SU-DHL-6 (cell line): Measurements from ENCODE around the gene OR5AC2.

Experiments used
- H2AFZ ChIP-seq: fragments of 200-600 bp; sonication (generic); 2 replicates; pipeline ENCODE4 v1.6.1; 2014; ENCODE audit warnings: low read depth, mild to moderate bottlenecking, moderate library complexity, mixed read lengths, antibody characterized with exemption, low read length; ENCODE audit not compliant: severe bottlenecking
- H3F3A ChIP-seq: fragments of 200-600 bp; shearing (Covaris generic); 2 replicates; pipeline ENCODE4 v1.6.0; 2016; ENCODE audit warnings: antibody characterized with exemption, mild to moderate bottlenecking; ENCODE audit not compliant: insufficient read depth
- H3K27ac ChIP-seq: fragments of 200-600 bp; sonication (generic); 2 replicates; pipeline ENCODE4 v1.5.1; 2016; ENCODE audit warnings: low read depth, mild to moderate bottlenecking, low read length, moderate library complexity, mixed read lengths
- H3K27me3 ChIP-seq: fragments of 200-600 bp; sonication (generic), shearing (Covaris generic); 2 replicates; pipeline ENCODE4 v1.6.0; 2014; ENCODE audit warnings: mild to moderate bottlenecking, low read length
- H3K36me3 ChIP-seq: fragments of 200-600 bp; sonication (generic); 2 replicates; pipeline ENCODE4 v1.6.1; 2014; ENCODE audit warnings: mild to moderate bottlenecking, low read length, mixed read lengths
- H3K4me2 ChIP-seq: fragments of 300-600, 200-600 bp; shearing (Covaris generic), sonication (generic); 2 replicates; pipeline ENCODE4 v1.6.0; 2014; ENCODE audit warnings: low read length, low read depth, mild to moderate bottlenecking; ENCODE audit not compliant: poor library complexity, severe bottlenecking
- H3K4me3 ChIP-seq: fragments of 200-600 bp; sonication (generic); 2 replicates; pipeline ENCODE4 v1.5.1; 2014; ENCODE audit warnings: antibody characterized with exemption, low read length, mild to moderate bottlenecking, mixed read lengths; ENCODE audit not compliant: insufficient read depth, poor library complexity, severe bottlenecking
- H3K79me2 ChIP-seq: fragments of 200-600 bp; sonication (generic); 2 replicates; pipeline ENCODE4 v1.6.1; 2014; ENCODE audit warnings: mild to moderate bottlenecking, low read length, moderate library complexity; ENCODE audit not compliant: insufficient read depth
- H3K9ac ChIP-seq: fragments of 200-600 bp; sonication (generic); 2 replicates; pipeline ENCODE4 v1.7.0; 2014; ENCODE audit warnings: mild to moderate bottlenecking, low read length
- H3K9me2 ChIP-seq: fragments of 200-600 bp; sonication (generic); replicated peaks from 2 replicates; pipeline ENCODE4 v1.6.1; 2014; ENCODE audit warnings: low read length; ENCODE audit not compliant: insufficient read depth
- H3K9me3 ChIP-seq: fragments of 200-600 bp; sonication (generic); 2 replicates; pipeline ENCODE4 v1.6.1; 2014; ENCODE audit warnings: low read length, mixed read lengths; ENCODE audit not compliant: insufficient read depth
- H4K20me1 ChIP-seq: fragments of 200-600 bp; sonication (generic); 2 replicates; pipeline ENCODE4 v1.6.1; 2014; ENCODE audit warnings: low read depth, mild to moderate bottlenecking, antibody characterized with exemption, low read length, moderate library complexity, mixed read lengths
- EZH2phosphoT487 ChIP-seq: fragments of 200-600 bp; sonication (generic), shearing (Covaris generic); conservative IDR thresholded peaks from 2 replicates; pipeline ENCODE4 v1.6.1; 2018; ENCODE audit warnings: mild to moderate bottlenecking, antibody characterized with exemption, low read length, moderate library complexity, mixed read lengths
- TF ChIP-seq, protein P1 (sequence below): fragments of 200-600 bp; sonication (generic); IDR thresholded peaks from one replicate; pipeline ENCODE4 v1.5.1; 2017; ENCODE audit warnings: antibody characterized with exemption, mild to moderate bottlenecking, low read length, moderate library complexity; ENCODE audit not compliant: insufficient read depth, poor library complexity, severe bottlenecking

OR5AC2 gene

DNA sequence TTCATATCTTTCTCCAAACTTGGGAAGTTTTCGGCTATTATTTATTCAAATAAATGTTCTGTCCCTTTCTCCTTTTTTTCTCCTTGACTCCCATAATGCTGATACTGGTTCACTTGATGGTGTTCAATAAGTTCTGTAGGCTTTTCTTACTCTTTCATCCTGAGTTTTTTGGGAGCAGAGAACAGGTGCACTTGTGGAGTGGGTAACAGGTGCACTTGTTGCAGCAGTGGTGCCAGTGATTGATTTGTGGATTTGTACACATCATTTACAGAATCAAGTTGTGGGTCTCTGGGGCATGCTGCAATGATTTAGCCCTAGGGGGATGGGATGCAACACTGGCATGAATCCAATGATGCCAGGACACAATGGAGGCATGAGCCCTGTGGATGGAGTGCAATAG lies 28.7 kb downstream of the OR5AC2 start:
- TF ChIP-seq, protein P1, sequence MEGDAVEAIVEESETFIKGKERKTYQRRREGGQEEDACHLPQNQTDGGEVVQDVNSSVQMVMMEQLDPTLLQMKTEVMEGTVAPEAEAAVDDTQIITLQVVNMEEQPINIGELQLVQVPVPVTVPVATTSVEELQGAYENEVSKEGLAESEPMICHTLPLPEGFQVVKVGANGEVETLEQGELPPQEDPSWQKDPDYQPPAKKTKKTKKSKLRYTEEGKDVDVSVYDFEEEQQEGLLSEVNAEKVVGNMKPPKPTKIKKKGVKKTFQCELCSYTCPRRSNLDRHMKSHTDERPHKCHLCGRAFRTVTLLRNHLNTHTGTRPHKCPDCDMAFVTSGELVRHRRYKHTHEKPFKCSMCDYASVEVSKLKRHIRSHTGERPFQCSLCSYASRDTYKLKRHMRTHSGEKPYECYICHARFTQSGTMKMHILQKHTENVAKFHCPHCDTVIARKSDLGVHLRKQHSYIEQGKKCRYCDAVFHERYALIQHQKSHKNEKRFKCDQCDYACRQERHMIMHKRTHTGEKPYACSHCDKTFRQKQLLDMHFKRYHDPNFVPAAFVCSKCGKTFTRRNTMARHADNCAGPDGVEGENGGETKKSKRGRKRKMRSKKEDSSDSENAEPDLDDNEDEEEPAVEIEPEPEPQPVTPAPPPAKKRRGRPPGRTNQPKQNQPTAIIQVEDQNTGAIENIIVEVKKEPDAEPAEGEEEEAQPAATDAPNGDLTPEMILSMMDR: no peak
- TF ChIP-seq EZH2phosphoT487: no peak
- H3K9me3 ChIP-seq: no peaks in the 10 kb centered on the region
- H3K36me3 ChIP-seq: no peaks in the 10 kb centered on the region
- no peak overlapping the region for H3K4me3 ChIP-seq
- H3K79me2 ChIP-seq: no peaks in the 10 kb centered on the region
- H3K4me2 ChIP-seq: no peak overlapping the region
- no peak overlapping the region for H3K27ac ChIP-seq
- H3K27me3 ChIP-seq: no peaks in the 10 kb centered on the region
- no peak overlapping the region for H2AFZ ChIP-seq
- H3K9ac ChIP-seq: no peak overlapping the region
- H3F3A ChIP-seq: no peaks in the 10 kb centered on the region
- H4K20me1 ChIP-seq: no peaks in the 10 kb centered on the region
- no peaks in the 10 kb centered on the region; the same call in 1 of the 2 replicates for H3K9me2 ChIP-seq

DNA sequence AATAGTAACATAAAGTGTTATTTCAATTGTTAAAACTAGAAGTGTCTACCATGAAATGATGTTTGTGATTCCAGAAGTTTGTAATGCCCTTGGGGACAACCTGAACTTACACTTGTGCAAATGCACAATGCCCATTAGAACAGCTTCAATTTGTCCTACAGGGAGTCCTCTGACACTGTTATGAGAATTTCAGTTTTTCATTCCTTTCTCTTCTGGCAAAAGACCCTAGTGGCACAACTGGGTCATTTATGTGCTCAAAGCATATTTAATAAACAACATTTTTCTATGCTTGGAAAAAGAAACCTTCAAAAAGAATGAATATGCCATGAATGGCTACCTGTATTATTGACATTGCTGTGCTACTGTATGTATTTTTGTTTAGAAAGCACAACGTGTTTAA lies 43.4 kb downstream of the OR5AC2 start, which contains the start of gene OR5H1:
OR5H1 (plus strand) TSS at position 301 of the 400 bp plus-strand sequence. CDS start 1,977 bp downstream, outside the sequence.
- H3K9me3 ChIP-seq: no peaks in the 10 kb centered on the region
- H3K79me2 ChIP-seq: no peaks in the 10 kb centered on the region
- H3K4me2 ChIP-seq: no peak within 1 kb of the TSS
- H4K20me1 ChIP-seq: no peaks in the 10 kb centered on the region
- no peak for TF ChIP-seq EZH2phosphoT487
- TF ChIP-seq, protein P1: no peak
- no peaks in the 10 kb centered on the region for H3K27me3 ChIP-seq
- H2AFZ ChIP-seq: no peak within 1 kb of the TSS
- H3K27ac ChIP-seq: no peak within 1 kb of the TSS
- no peak within 1 kb of the TSS for H3K9ac ChIP-seq
- H3K9me2 ChIP-seq: no peaks in the 10 kb centered on the region
- H3K4me3 ChIP-seq: no peak within 1 kb of the TSS
- no peaks in the 10 kb centered on the region for H3F3A ChIP-seq
- H3K36me3 ChIP-seq: no peaks in the 10 kb centered on the region

DNA sequence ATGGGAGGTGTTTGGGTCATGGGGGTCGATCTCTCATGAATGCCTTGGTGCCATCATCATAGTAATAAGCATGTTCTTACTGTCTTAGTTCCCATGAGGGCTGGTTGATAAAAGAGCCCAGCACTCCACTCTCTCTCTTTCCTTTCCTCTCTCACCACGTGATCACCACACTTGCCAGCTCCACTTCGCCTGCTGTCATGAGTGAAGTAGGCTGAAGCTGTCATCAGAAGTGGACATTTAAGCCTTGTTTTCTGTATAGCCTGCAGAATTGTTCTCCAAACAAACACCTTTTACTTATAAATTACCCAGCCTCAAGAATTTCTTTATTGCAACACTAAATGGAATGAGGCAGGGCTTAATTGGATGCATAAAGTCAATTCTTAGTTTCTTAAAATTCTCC lies 49.7 kb downstream of the OR5AC2 start:
- H3K79me2 ChIP-seq: no peaks in the 10 kb centered on the region
- H3K27me3 ChIP-seq: no peaks in the 10 kb centered on the region
- TF ChIP-seq EZH2phosphoT487: no peak
- TF ChIP-seq, protein P1: no peak
- no peak overlapping the region for H3K9ac ChIP-seq
- H3K4me2 ChIP-seq: no peak overlapping the region
- H3F3A ChIP-seq: no peaks in the 10 kb centered on the region
- no peaks in the 10 kb centered on the region for H3K36me3 ChIP-seq
- H3K9me2 ChIP-seq: no peaks in the 10 kb centered on the region
- no peaks in the 10 kb centered on the region for H3K9me3 ChIP-seq
- H3K27ac ChIP-seq: no peak overlapping the region
- no peaks in the 10 kb centered on the region for H4K20me1 ChIP-seq
- no peak overlapping the region for H2AFZ ChIP-seq
- no peak overlapping the region for H3K4me3 ChIP-seq
